ENCODE results near the gene WASF1. TPM values are rescaled to one million over a fixed set of nuclear protein-coding genes. Genes with fewer than 3 reads are reported as not detected.
A peak's percentile ranks its signal among the peaks of the same experiment; 100 is the strongest.

WASF1 gene
- total RNA-seq, 1 donor: 11.7 TPM

DNA sequence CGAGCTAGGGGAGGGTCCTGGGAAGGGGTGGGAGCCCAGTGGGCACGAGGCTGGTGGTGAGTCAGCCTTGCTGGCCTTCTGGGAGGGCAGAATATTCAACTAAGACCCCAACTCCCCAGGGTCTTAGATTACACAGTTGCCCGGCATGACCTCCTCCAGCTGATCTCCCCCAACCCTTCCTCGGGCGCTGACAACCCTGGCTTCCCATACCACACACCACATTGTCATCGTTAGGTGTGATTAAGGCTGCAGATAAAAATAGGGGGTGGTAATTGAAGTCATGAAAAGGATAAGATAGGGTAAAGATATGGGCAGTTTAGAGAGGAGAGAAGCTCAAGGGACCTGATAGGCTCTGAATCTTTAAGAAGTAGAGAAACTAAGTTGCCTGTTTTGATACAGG lies 11.3 kb upstream of the WASF1 start:
- no peak for DNase-seq (ENCODE audit: low read depth)
- TF ChIP-seq, protein P1, sequence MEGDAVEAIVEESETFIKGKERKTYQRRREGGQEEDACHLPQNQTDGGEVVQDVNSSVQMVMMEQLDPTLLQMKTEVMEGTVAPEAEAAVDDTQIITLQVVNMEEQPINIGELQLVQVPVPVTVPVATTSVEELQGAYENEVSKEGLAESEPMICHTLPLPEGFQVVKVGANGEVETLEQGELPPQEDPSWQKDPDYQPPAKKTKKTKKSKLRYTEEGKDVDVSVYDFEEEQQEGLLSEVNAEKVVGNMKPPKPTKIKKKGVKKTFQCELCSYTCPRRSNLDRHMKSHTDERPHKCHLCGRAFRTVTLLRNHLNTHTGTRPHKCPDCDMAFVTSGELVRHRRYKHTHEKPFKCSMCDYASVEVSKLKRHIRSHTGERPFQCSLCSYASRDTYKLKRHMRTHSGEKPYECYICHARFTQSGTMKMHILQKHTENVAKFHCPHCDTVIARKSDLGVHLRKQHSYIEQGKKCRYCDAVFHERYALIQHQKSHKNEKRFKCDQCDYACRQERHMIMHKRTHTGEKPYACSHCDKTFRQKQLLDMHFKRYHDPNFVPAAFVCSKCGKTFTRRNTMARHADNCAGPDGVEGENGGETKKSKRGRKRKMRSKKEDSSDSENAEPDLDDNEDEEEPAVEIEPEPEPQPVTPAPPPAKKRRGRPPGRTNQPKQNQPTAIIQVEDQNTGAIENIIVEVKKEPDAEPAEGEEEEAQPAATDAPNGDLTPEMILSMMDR (IDR thresholded peaks at IDR 0.05; ENCODE audit: insufficient read depth, low read length): no peak
- no peak overlapping the region for H3K4me3 ChIP-seq (ENCODE audit: low read depth, low read length)

DNA sequence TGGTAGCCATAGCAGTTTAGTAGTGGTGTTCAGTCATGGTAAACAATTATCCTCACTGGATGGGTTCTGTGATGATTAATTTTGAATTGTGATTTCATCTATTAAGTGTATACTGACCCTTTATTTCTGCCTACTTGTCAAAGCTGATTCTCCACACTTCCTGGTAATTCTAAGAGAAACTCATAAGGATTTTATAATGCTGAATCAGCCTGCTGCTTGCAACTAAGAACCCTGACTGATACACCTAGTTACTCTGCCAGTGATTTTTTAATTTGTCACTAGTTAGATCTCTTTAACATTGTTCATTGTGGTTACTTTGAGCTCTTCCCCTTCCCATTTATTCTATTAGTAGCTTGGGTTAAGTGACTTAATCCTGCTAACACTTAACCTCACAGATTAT lies 9.3 kb upstream of the WASF1 start:
- TF ChIP-seq, protein P1 (IDR thresholded peaks at IDR 0.05; ENCODE audit: insufficient read depth, low read length): no peak
- DNase-seq (ENCODE audit: low read depth): no peak
- no peak overlapping the region for H3K4me3 ChIP-seq (ENCODE audit: low read depth, low read length)

DNA sequence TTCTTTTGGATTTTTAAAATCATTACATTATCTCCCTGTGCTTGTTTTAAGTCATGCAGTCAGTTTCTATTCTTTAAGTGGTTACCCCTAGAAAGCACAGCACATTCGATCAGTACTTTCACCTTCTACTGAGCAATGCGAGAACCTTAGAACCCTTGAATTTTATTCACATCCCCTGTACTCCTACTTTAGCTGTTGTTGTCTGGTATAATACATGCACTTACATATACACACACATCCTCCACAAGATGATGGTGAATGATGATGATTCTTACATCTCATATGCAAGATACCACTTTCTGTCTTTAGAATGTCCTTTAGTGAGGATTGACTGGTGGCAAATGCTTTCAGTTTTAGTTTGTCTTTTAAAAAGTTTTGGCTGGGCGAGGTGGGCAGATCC lies 6.4 kb upstream of the WASF1 start:
- no peak overlapping the region for H3K4me3 ChIP-seq (ENCODE audit: low read depth, low read length)
- TF ChIP-seq, protein P1 (IDR thresholded peaks at IDR 0.05; ENCODE audit: insufficient read depth, low read length): no peak
- DNase-seq (ENCODE audit: low read depth): no peak

DNA sequence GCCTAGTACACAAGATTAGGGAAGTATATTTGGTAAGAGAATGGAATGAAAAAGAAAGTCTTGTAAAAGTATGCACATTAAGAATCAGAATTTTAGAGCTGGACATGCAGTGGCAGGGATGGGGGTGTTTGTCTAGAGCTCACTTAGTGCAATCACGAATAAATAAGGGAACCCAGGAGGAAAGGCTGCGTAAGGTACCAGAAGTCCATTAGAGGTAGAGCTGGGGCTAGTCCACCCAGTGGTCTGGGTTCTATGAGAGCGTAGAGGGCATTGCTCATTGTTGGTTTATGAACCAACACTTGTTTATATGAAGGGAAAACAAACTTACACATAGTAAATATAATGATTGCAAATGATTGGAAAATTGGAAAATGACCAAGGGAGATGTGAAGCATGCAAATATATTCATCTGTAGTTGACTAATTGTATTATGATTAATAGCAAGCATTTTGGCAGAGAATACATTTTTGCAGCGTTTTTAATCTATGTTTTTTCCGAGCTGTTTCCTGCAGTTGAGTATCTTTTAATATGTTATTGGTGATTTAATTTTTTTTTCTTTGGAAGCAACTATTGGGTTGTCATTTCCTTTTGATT lies 3.9 kb upstream of the WASF1 start:
- TF ChIP-seq, protein P1 (IDR thresholded peaks at IDR 0.05; ENCODE audit: insufficient read depth, low read length): no peak
- no peak overlapping the region for H3K4me3 ChIP-seq (ENCODE audit: low read depth, low read length)
- DNase-seq (ENCODE audit: low read depth): no peak

DNA sequence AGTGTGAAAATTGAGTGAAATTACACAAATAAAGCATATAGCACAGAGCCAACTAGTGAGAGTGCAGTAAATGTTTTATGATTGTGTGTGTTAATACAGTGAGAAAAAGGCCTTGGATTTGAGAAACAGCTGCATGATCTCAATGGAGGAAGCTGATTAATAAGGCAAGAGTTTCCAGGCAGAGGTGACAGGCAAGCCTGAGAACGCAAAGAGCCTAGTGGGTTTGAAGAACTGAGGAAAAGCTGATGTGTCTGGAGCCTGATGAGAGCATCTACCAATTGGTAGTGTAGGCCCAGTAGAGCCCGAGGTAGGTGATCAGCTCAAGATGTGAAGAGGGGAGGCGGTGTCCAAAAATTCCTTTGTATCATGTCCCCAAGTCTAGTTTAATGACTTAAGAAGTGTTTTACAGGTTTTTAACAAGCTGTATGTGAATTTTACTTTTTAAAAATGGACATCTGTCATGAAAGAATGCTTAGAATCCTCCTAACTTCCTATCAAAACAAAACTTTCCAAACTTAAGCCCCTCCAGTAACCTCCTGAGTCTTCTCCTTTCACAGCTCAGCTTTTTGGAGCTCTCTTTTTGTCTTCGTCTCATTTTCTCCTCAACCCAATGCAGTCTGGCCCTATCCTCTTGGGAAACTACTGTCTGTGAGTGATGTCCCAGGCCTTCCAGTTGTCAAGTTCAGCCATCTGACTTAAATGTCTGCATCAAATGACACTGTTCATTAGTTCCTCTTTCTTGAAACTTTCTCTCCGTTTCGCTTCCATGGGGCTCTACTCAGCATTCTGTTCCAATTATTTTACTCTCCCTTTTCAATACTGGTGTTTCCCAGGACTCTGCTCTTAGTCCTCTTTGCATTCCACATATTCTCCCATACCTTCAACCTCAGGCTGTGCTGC lies 1.9 kb upstream of the WASF1 start:
- TF ChIP-seq, protein P1 (IDR thresholded peaks at IDR 0.05; ENCODE audit: insufficient read depth, low read length): no peak
- peak overlapping the region; percentile 95 for H3K4me3 ChIP-seq (ENCODE audit: low read depth, low read length)
- DNase-seq (ENCODE audit: low read depth): peak; percentile 12

DNA sequence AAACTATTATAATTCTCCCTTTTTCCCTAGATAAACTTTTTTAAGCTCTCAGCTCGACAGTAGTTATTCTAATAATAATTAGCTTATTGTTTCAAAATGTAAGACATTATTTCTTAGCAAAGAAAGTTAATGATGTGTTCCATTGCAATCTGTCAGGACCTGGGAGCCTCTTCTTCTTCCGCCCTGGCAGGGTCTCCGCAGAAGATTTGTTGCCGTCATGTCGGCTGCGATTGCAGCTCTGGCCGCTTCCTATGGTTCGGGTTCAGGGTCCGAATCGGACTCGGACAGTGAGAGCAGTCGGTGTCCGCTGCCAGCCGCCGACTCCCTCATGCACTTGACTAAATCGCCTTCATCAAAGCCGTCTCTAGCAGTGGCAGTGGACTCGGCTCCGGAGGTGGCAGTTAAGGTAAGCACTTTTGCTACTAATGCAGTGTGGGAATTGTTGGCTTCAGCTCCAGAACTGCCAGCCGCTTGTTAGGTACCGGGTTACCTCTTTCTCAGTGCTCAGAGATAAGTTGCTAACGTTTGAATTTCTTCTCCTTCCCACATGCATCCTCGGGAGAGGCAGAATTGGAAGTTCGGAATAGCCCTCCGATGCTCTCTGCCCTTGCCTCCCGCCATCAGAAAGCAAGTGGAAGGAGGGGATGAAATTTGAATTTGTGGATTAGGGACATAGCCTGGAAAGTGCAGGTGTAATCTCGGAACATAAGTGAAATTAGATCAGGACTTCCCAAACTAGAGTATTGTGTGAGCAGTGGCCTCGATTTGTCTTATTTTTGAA lies 948 bp upstream of the WASF1 start, which contains the start of gene CDC40:
TSS of gene CDC40 (plus strand) at position 200 of the 781 bp plus-strand sequence. CDS start at position 218, 18 bp downstream.
- H3K4me3 ChIP-seq (ENCODE audit: low read depth, low read length): peak within 1 kb of the TSS; percentile 95
- TF ChIP-seq, protein P1 (IDR thresholded peaks at IDR 0.05; ENCODE audit: insufficient read depth, low read length): no peak
- no peak for DNase-seq (ENCODE audit: low read depth)

Measured in fibroblast of the aortic adventitia (primary cell).